GM21381 (cell line): Measurements from ENCODE around the gene CTPS1.

Source experiments
- ATAC-seq: cut with Tn5 transposase; IDR thresholded peaks from one replicate; pipeline ENCODE4 v1.9.1; 2021; ENCODE audit warnings: mild to moderate bottlenecking, moderate library complexity; ENCODE audit not compliant: unreplicated experiment

CTPS1 gene

DNA sequence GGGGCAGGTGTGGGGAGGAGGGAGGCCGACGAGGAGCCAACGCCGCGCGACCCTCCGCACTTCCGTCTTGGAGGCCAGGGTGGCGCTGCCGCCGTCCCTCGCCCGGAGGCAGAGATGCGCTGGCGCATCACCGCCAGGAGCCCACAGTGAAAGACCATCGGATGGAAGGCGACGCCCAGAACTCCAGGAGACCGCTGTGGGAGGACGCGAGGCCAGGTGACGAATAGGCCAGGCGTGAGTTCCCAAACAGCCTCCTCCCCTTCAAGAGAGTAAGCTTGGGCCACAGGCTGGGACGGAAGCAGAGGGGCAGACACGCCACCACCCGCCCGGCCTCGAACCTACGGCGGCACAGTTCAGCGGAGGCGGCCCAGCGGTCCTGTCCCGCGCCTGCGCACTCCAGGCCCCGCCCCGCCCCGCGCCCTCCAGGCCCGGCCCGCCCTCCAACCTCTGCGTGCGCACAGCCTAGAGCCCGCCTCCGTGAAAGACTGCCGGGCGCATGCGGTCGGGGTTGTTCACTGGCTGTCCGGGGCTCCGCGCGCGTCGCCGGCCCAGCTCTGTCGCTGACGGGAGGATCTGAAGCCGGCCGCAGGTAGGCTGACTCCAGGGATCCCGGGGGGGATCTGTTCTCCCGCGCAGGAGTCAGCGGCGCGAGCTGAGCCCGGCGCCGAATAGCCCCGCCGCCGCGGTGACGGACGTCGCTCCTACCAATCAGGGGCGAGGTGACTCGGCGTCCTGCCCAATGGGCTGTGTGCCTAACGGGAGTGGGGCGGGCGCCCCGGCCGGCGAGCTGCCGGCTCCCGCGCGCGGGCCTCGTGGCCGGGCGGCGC lies at the start of gene CTPS1:
TSS of gene CTPS1 (plus strand) at position 456 of the 827 bp plus-strand sequence. CDS start 3,595 bp downstream, outside the sequence.
- peak; percentile 86 for ATAC-seq

DNA sequence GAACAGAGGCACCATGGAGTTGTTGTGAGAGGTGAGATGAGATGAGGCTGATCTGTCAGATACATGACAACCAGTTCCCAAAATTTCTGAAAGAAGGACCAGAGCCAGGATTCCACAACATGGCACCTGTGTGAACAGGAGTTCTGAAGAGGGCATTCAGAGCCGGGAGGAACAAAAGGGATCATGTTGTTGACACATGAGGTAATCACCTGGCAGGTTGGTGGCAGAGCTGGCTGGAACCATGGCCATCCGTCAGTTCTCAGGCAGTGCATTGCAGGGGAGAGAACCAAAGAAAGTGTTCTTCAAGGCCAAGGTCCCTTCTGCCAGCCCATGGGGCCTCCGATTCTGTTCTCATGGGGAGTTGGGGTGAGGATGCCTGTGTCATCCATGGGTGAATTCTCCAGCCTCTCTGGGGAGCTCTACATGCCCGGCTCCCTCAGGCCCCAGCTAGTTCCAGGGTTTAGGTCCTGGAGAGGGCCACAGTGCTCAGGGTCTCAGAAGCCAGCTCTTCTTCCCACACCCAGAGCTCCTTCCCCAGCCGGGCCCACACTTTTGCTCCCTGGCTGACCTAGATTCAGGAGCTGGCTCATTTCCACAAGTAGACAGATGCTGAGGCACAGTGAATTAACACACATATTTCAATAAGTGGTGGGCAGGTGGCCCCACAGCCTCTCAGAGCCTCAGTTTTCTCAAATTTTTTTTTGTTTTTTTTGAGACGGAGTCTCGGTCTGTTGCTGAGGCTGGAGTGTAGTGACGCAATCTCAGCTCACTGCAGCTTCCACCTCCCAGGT lies 49.1 kb upstream of the CTPS1 start:
- no peak for ATAC-seq

- no peak for ATAC-seq
Measured at GRCh38 chr1:40931601-40932000, 47.9 kb upstream of the CTPS1 start.

- no peak for ATAC-seq
Measured at GRCh38 chr1:40932006-40932405, 47.5 kb upstream of the CTPS1 start.

GRCh38 chr1:40936931-40937339 lies 42.6 kb upstream of the CTPS1 start:
- ATAC-seq: no peak

DNA sequence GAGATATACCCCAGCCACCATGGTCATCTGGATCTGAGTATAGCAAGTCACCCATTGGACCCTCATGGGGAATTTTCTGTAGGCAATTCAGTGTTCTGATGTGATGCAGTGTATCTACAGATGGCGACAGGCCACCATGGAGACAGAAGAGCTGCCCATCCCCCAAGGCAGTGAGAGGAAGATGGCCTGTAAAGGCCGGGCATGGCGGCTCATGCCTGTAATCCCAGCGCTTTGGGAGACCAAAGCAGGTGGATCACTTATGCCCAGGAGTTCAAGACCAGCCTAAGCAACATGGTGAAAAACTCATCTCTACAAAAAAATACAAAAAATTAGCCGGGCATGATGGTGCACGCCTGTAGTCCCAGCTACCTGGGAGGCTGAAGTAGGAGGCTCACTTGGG lies 41.1 kb upstream of the CTPS1 start:
- ATAC-seq: no peak

GRCh38 chr1:40939320-40940059 lies 40.0 kb upstream of the CTPS1 start:
- no peak for ATAC-seq

GRCh38 chr1:40944326-40944725 lies 35.2 kb upstream of the CTPS1 start:
- no peak for ATAC-seq

GRCh38 chr1:40944841-40945430 lies 34.6 kb upstream of the CTPS1 start:
- ATAC-seq: no peak

DNA sequence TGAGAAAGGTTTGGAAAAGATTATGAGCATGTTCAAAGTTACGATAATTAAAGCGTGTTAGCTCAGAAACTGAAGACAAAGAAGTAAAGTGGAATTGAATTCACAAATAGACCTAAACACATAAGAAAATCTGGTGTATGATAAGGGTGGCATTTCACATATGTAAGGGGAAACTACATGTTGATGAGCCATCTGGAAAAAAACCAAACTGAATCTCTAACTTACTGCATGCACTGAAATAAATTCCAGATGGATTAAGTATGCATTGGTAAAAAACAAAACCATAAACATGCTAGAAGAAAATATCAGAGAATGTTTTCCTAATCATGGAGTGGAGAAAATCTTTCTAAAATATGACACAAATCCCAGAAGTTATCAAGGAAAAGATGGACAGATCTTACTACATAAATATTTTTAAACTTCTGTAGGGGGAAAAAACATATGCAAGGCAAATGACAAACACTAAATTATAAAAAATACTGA lies 34.0 kb upstream of the CTPS1 start:
- ATAC-seq: no peak

DNA sequence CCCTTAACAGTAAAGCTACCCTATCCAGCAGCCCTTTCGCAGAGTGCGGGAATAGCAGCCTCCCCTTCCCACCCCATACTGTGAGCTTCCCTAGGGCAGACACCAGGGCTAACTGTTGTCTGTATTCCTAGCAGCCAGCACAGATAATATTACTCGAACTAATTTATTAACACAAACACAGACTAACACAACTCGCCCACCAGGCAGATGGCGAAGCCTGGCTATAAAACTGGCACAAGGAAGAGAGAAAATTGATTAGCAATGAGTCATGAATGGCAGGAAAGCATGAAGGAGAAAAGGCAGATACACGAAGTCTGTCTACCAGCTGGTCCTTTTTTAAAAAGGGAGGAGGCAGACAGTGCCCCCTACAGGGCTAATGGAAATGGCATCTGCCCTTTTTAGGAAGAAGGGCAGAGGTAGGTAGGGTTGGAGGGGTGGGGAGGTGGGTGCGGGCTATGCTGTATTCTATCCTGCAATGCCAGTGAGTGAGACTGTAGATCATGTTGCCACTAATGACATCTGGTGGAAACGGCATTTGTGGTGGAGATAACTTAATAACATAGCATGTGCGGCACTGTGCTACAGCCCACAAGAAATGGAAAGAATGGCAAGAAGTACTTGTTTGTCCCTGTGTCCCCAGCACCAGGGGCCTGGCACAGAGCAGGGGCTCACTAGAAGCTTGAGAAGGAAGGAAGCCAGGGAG lies 30.6 kb upstream of the CTPS1 start:
- no peak for ATAC-seq

- no peak for ATAC-seq
Measured at GRCh38 chr1:40949563-40949962, 29.9 kb upstream of the CTPS1 start.

DNA sequence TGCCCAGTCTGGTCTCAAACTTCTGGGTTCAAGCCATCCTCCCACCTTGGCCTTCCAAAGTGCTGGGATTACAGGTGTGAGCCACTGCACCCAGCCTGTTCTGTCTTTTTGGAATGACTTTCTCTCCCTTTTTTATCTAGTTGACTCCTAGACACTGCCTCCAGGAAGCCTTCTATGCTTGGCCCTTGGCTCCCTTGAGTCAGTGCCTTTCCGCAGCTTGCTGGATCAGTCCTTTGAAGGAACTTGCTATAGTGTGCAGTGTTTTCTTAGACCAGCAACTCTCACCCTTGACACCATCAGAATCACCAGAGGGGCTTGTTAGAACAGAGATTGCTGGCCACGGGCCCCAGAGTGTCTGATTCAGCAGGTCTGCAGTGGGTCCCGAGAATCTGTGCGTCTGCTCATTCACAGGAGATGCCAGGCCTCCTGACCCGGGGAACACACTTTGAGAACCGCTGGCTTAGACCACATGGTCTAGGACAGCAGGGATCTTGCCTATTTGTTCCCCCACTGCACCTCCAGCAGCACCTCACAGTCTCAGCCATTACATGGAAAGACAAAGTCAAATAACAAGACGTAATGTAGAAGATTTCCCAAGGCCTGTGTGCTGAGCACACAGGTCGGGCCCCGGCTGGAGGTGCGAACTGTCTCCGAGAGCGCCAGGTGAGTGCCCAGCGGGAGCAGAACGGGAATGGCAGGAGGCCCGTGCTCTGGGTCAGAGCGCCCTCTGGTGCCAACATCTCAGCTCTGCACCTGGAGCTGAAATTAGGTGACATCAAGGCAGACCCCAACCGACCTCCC lies 27.4 kb upstream of the CTPS1 start:
- ATAC-seq: no peak

DNA sequence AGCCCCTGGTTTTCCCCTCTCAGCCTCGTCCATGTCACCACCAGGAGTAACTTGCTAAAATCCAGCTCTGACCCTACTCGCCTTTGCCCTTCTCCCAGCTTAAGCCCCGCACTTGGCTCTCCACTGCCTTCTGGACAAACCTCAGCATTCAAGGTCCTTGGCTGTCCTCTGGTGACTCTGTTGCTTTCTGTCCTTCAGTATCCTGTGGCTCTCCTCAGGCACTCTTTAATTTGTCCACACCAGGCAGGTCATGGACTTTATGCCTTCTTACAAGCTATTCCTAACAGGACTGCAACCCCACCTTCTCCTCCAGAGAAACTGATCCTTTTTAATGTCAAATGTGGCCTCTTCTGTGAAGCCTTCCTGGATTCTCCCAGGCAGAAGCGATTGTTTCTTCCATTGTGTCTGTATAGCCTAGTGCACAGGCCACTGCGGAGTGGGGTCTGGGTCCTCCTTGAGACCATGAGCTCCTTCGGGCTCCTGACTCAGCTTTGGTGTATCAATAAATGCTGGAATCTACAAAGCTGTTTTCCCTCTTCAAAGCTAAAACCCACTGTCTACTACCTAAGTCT lies 26.7 kb upstream of the CTPS1 start:
- no peak for ATAC-seq

- no peak for ATAC-seq
Measured at GRCh38 chr1:40954626-40955025, 24.9 kb upstream of the CTPS1 start.

GRCh38 chr1:40955266-40955665 lies 24.2 kb upstream of the CTPS1 start:
- no peak for ATAC-seq

DNA sequence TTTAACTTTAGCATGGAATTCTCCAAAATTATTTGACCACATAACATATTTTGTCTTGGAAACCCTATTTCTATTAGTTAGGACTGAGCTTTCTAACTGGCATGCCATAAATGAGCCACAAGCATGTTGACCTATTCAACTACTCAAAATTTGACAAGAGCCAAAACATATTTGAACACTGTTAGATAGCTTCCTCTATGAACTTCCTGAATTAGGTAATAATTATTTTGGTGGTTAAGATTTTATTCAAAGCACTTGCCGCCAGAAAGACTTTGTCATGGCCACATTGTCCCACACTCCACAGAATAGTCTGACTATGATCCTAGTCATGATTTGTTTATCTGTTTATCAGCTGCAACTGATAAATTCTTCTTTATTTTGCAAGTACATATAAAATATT lies 23.1 kb upstream of the CTPS1 start:
- ATAC-seq: no peak

DNA sequence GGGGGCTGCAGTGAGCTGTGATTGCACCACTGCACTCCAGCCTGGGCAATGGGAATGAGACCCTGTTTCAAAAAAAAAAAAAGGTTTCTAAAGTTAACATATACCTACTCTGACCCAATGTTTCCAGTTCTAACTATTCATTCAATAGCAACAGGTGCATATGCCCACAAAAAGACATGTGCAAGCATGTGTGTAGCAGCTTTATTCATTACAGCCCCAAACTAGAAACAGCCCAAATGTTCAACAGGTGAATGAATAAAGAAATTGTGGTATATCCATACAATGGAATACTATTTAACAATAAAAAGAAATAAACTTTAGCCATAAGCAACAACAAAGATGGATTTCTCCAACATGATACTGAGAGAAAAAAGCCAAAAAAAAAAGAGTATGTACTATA lies 21.3 kb upstream of the CTPS1 start:
- no peak for ATAC-seq

DNA sequence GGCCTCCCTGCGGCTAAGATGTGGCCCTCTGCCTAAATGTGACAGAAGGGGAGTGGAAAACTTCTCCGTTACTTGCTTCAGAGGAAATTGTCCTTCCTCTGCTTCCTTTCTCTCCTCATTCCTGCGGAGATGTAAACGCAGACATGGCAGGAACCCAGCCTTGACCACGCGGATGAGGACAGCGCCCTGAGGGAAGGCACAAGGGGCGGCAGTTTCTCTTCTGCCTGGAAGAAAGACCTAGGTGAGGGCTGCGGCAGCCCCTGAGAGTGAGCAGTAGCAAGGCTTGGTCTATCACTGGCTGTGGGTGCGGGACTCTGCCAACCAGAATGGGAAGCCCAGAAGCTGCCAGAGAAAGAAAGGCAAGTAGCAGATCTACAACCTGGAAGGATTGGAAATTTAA lies 14.0 kb upstream of the CTPS1 start:
- no peak for ATAC-seq
